Naive thymus-derived CD4-positive, alpha-beta T cell (primary cell): ENCODE data around the gene GGCX. TPM values are rescaled to one million over a fixed set of nuclear protein-coding genes. Genes with fewer than 3 reads are reported as not detected.
A peak's percentile ranks its signal among the peaks of the same experiment; 100 is the strongest.

Source experiments
- ATAC-seq: fragments of 150-1000 bp; cut with Tn5 transposase; 2 replicates; pipeline ENCODE4 v1.10.0; 2021; ENCODE audit warnings: mild to moderate bottlenecking, moderate library complexity
- CTCF ChIA-PET: fragments of 350-600 bp; sonication (Branson Sonifier 250); formaldehyde crosslinking; loops from one replicate; lab custom pipeline; 2021; ENCODE audit warnings: antibody characterized with exemption; lab: Charles Lee
- POLR2A ChIA-PET: fragments of 350-600 bp; sonication (Branson Sonifier 250); formaldehyde crosslinking; loops from one replicate; lab custom pipeline; 2021; ENCODE audit warnings: antibody characterized with exemption, inconsistent platforms; lab: Charles Lee
- DNase-seq, 9 donors: peaks; one replicate each; pipeline versions ENCODE4 v3.0.0 to v3.0.0-alpha.2; 2020 to 2022; ENCODE audit warnings: mixed read lengths in 1 of 9
- H3K27ac ChIP-seq: one replicate; pipeline ENCODE4 v1.7.0; 2013; ENCODE audit warnings: mild to moderate bottlenecking, low read depth, low read length, moderate library complexity
- H3K27me3 ChIP-seq, 2 donors: one replicate each; pipeline ENCODE4 v1.7.0; 2013; ENCODE audit warnings: low read length in 2 of 2, mild to moderate bottlenecking in 2 of 2, moderate library complexity in 2 of 2; ENCODE audit not compliant: control insufficient read depth in 2 of 2, insufficient read depth in 2 of 2
- H3K36me3 ChIP-seq, 3 experiments: 1 replicate in 2 of 3; 2 replicates in 1 of 3; pipeline ENCODE4 v1.7.0; 2013; ENCODE audit warnings: low read length in 3 of 3, mild to moderate bottlenecking in 3 of 3, moderate library complexity in 1 of 3; ENCODE audit not compliant: insufficient read depth in 3 of 3, control insufficient read depth in 2 of 3
- H3K4me1 ChIP-seq, 2 donors: one replicate each; pipeline ENCODE4 v1.7.0; 2013; ENCODE audit warnings: low read length in 2 of 2, mild to moderate bottlenecking in 2 of 2, moderate library complexity in 1 of 2; ENCODE audit not compliant: control insufficient read depth in 2 of 2, insufficient read depth in 2 of 2
- H3K4me3 ChIP-seq: 2 replicates; pipeline ENCODE4 v1.7.0; 2013; ENCODE audit warnings: mild to moderate bottlenecking, low read length
- H3K9me3 ChIP-seq, 3 experiments: 1 replicate in 2 of 3; 2 replicates in 1 of 3; pipeline ENCODE4 v1.7.0; 2013; ENCODE audit warnings: low read length in 3 of 3; ENCODE audit not compliant: control insufficient read depth in 2 of 3
- H3K27ac Mint-ChIP-seq, 9 donors: one replicate each; pipeline ENCODE4 v1.8.0; 2020 to 2022; ENCODE audit warnings: mixed read lengths in 9 of 9, mild to moderate bottlenecking in 8 of 9, moderate library complexity in 5 of 9, inconsistent platforms in 2 of 9
- H3K27me3 Mint-ChIP-seq, 5 donors: one replicate each; pipeline ENCODE4 v1.8.0; 2021 to 2022; ENCODE audit warnings: mixed read lengths in 5 of 5, mild to moderate bottlenecking in 1 of 5
- H3K36me3 Mint-ChIP-seq, 5 donors: one replicate each; pipeline ENCODE4 v1.8.0; 2020 to 2022; ENCODE audit warnings: mixed read lengths in 5 of 5, mild to moderate bottlenecking in 3 of 5, inconsistent platforms in 1 of 5
- H3K4me1 Mint-ChIP-seq, 7 donors: one replicate each; pipeline ENCODE4 v1.8.0; 2020 to 2022; ENCODE audit warnings: mixed read lengths in 7 of 7, mild to moderate bottlenecking in 3 of 7, inconsistent platforms in 1 of 7
- H3K4me3 Mint-ChIP-seq, 10 donors: one replicate each; pipeline ENCODE4 v1.8.0; 2020 to 2022; ENCODE audit warnings: mild to moderate bottlenecking in 10 of 10, mixed read lengths in 10 of 10, moderate library complexity in 6 of 10, inconsistent platforms in 2 of 10
- H3K9me3 Mint-ChIP-seq, 11 donors: one replicate each; pipeline ENCODE4 v1.8.0; 2020 to 2022; ENCODE audit warnings: mixed read lengths in 11 of 11, mild to moderate bottlenecking in 4 of 11, inconsistent platforms in 1 of 11, moderate library complexity in 1 of 11
- intact Hi-C, 2 donors: fragments of 100-400 bp; cut with micrococcal nuclease; formaldehyde crosslinking; loops; one replicate each; pipeline ENCODE4 v1.15.1; 2023
- polyA plus RNA-seq, 2 donors: library from polyadenylated mRNA; unstranded; fragments of 300-500 nt; fragmentation: Illumina TruSeq; gene quantifications; one replicate each; pipeline ENCODE4 v1.2.3, GENCODE V29; 2021
- total RNA-seq, 6 experiments: library from RNA in 5 of 6; stranded (reverse) in 5 of 6; gene quantifications; 1 replicate in 5 of 6; 2 replicates in 1 of 6; pipeline ENCODE4 v1.2.3 and lab custom pipeline; 2021 to 2026

Gene GGCX
- total and polyA plus RNA-seq, 7 experiments from 2014 or later: 11.8 to 34.2 (median 20.5) TPM

DNA sequence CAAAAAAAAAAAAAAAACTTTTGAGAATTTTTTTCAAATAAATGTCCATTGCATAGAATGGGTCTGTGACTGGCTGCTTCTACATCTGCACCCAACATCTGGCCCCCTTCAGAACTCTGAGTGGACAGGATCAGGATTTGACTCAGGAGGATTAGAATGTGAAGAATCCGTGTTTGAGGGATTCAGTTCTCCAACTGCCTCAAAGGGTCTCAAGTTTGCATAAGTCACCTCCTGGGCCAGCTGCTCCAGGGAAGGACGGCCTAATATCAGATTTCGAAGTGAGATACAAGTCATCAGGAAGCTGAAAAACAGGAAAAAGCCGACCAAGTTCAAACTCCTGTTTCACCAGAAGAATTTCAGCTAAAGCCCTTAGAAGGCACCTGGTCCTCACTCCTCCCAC lies 11.5 kb downstream of the GGCX start:
- Mint-ChIP-seq H3K27me3 (no peaks in the 10 kb centered on the region), H3K4me1 (peaks cover 0 to 10% (median 6%) of the 10 kb centered on the region in 7 donors), H3K9me3 (no peaks in the 10 kb centered on the region), H3K36me3 (peaks cover 0 to 31% (median 14%) of the 10 kb centered on the region in 5 donors), H3K27ac (peak overlapping the region in 1 of 9 donors; percentile 48), H3K4me3 (no peak overlapping the region)
- CTCF ChIA-PET: interaction anchor here (0.5 to 6.6 kb wide), 6 partner anchors 11 to 539 kb away, joined by 3 to 163 read pairs (median 18); partner anchors contain the start of genes GGCX, MAT2A and SH2D6
- intact Hi-C loops: loop anchor here in 1 of 2 donors (5.0 kb wide), 1 partner anchor 243 kb away; no protein-coding TSS in a partner anchor
- DNase-seq: no peak
- Histone ChIP-seq H3K36me3 (peaks cover 9 to 54% (median 14%) of the 10 kb centered on the region in 3 experiments), H3K4me1 (no peaks in the 10 kb centered on the region), H3K27me3 (no peaks in the 10 kb centered on the region), H3K9me3 (no peaks in the 10 kb centered on the region), H3K4me3 (no peak overlapping the region), H3K27ac (no peak overlapping the region)
- POLR2A ChIA-PET: interaction anchor here (0.9 to 5.9 kb wide), 7 partner anchors 10 to 131 kb away, joined by 3 to 70 read pairs (median 4); partner anchors contain the start of genes GGCX, MAT2A, RNF181 and SH2D6
- no peak for ATAC-seq

DNA sequence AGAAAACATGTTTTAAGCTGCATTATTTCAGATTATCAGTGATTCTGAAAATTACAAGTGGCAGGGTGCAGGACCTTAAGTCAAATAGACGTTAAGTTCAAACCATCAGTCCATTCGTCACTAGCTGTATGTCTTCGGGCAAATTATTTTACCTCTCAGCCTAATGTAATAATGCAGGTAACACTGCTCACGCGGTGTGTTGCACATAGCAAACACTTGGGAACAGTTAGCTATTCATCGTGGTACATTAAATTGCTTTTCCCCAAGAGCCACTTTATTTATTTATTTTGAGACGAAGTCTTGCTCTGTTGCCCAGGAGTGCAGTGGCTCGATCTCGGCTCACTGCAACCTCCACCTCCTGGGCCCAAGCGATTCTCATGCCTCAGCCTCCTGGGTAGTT lies 12.2 kb downstream of the GGCX start:
- peaks cover 9 to 51% (median 10%) of the 10 kb centered on the region in 3 experiments for H3K36me3 ChIP-seq
- POLR2A ChIA-PET: interaction anchor here (0.8 to 5.9 kb wide), 7 partner anchors 9 to 221 kb away, joined by 3 to 70 read pairs (median 4); partner anchors contain the start of genes MAT2A, SH2D6 and TGOLN2
- no peak overlapping the region for H3K4me3 ChIP-seq
- H3K36me3 Mint-ChIP-seq: peaks cover 4 to 28% (median 16%) of the 10 kb centered on the region in 5 donors
- ATAC-seq (no peak), DNase-seq (no peak)
- no peak overlapping the region for H3K4me3 Mint-ChIP-seq
- intact Hi-C loops: no loop called here
- no peaks in the 10 kb centered on the region for H3K9me3 ChIP-seq
- no peaks in the 10 kb centered on the region for H3K27me3 Mint-ChIP-seq
- H3K27me3 ChIP-seq: no peaks in the 10 kb centered on the region
- H3K9me3 Mint-ChIP-seq: no peaks in the 10 kb centered on the region
- no peaks in the 10 kb centered on the region for H3K4me1 ChIP-seq
- H3K4me1 Mint-ChIP-seq: peaks cover 0 to 13% (median 8%) of the 10 kb centered on the region in 7 donors
- H3K27ac ChIP-seq: no peak overlapping the region
- CTCF ChIA-PET: interaction anchor here (0.6 to 4.9 kb wide), 6 partner anchors 10 to 158 kb away, joined by 3 to 163 read pairs (median 6); partner anchors contain the start of genes GGCX, MAT2A and SH2D6
- no peak overlapping the region for H3K27ac Mint-ChIP-seq

DNA sequence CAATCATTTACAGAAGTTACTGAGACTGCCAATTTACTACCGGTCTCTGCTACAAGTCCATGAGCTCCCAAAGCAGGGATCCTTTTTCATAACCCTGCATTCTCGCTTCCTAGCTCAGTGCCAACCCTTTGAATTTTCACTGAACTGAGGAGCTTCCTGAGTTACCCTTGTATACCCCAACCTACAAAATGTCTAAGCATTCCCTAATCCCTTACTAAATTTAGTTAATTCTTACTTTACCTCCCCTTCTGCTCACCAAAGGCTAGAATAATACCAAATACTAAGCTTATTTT lies 12.7 kb downstream of the GGCX start:
- CTCF ChIA-PET: interaction anchor here (0.9 to 4.9 kb wide), 4 partner anchors 111 to 157 kb away, joined by 3 to 163 read pairs (median 6); partner anchors contain the start of gene SH2D6
- Histone ChIP-seq H3K4me3 (no peak overlapping the region), H3K36me3 (peaks cover 9 to 53% (median 10%) of the 10 kb centered on the region in 3 experiments), H3K27me3 (no peaks in the 10 kb centered on the region), H3K9me3 (no peaks in the 10 kb centered on the region), H3K27ac (no peak overlapping the region), H3K4me1 (no peaks in the 10 kb centered on the region)
- POLR2A ChIA-PET: interaction anchor here (0.8 to 5.9 kb wide), 4 partner anchors 8 to 221 kb away, joined by 3 to 70 read pairs (median 4); partner anchors contain the start of genes MAT2A and TGOLN2
- DNase-seq (no peak), ATAC-seq (no peak)
- peaks cover 0 to 18% (median 8%) of the 10 kb centered on the region in 7 donors for H3K4me1 Mint-ChIP-seq
- H3K36me3 Mint-ChIP-seq: peaks cover 5 to 28% (median 18%) of the 10 kb centered on the region in 5 donors
- peak overlapping the region in 1 of 9 donors; percentile 15 for H3K27ac Mint-ChIP-seq
- no peaks in the 10 kb centered on the region for H3K27me3 Mint-ChIP-seq
- no peaks in the 10 kb centered on the region for H3K9me3 Mint-ChIP-seq
- intact Hi-C loops: no loop called here
- H3K4me3 Mint-ChIP-seq: no peak overlapping the region

DNA sequence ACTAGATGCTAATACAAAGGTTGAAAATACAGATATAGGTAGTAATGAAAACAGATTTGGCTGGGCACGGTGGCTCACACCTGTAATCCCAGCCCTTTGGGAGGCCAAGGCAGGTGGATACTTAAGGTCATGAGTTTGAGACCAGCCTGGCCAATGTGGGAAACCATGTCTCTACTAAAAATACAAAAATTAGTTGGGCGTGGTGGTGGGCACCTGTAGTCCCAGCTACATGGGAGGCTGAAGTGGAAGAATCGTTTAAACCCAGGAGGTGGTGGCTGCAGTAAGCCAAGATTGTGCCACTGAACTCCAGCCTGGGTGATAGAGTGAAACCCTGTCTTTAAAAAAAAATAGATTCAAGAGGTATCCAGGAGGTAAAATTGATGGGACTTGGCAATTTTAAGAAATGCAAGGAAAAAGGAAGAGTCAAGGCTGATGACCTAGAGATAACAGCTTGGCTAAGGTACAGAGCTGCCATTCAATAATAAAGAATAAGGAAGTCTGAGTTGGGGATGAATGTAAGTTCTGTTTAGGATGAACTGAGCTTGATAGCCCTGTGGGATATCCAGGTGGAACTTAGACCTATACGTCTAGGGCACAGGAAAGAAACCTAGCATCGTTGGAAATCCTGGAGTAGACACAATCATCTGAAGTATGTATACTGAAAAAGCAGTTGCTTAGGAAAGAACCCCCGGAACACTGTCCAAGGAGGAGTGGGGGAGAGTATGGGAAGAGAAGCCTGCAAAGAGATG lies 13.3 kb downstream of the GGCX start:
- Histone ChIP-seq H3K36me3 (peaks cover 9 to 54% (median 12%) of the 10 kb centered on the region in 3 experiments), H3K9me3 (no peaks in the 10 kb centered on the region), H3K4me3 (no peak overlapping the region), H3K27ac (no peak overlapping the region), H3K4me1 (no peaks in the 10 kb centered on the region), H3K27me3 (no peaks in the 10 kb centered on the region)
- H3K27ac Mint-ChIP-seq: peak overlapping the region in 6 of 9 donors; percentile 1 to 45 (median 25)
- no peak for DNase-seq
- H3K27me3 Mint-ChIP-seq: no peaks in the 10 kb centered on the region
- peaks cover 0 to 21% (median 12%) of the 10 kb centered on the region in 7 donors for H3K4me1 Mint-ChIP-seq
- no peak overlapping the region for H3K4me3 Mint-ChIP-seq
- H3K36me3 Mint-ChIP-seq: peaks cover 8 to 32% (median 21%) of the 10 kb centered on the region in 5 donors
- no peak for ATAC-seq
- CTCF ChIA-PET: interaction anchor here (0.9 to 4.9 kb wide), 3 partner anchors 110 to 157 kb away, joined by 3 to 163 read pairs (median 7); partner anchors contain the start of gene SH2D6
- POLR2A ChIA-PET: interaction anchor here (1.0 to 5.9 kb wide), 2 partner anchors 8 to 137 kb away, joined by 3 to 70 read pairs; partner anchors contain the start of gene MAT2A
- intact Hi-C loops: no loop called here
- no peaks in the 10 kb centered on the region for H3K9me3 Mint-ChIP-seq

DNA sequence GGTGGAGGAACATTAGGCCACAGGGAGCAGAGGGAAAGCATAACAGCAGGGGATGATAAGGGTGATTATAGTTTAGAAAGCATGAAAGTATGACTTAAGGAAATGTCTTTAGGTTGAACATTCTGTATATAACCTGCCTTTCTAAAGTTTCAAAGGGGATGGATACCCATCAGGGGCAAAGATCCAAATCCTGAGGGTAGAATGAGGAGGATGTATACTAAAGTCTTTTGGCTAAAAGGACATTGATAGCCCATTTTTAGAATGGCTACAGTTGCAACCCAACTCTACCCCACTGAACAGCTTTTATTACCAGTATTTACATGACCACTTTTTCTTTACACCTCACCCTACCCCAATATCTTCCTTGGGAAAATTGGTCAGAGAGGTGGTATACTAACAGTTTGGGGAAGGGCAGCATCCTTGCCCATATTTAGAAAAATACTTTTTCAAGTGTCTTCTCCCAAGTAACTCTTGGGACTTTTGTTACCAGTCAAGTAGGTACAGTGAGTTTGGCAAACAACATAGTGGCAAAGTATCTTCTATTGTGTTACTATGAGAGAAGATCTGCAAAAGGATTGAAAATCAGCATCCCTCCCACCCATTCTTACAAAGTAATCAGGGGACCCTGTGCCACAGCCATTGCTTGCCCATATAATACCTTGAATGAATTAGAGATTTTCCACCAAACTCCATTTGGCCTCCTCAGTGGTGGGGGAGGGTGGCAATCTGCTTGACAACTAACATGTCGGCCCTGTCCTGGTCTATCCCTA lies 14.0 kb downstream of the GGCX start:
- Histone ChIP-seq H3K4me3 (no peak overlapping the region), H3K36me3 (peaks cover 13 to 56% (median 16%) of the 10 kb centered on the region in 3 experiments), H3K4me1 (no peaks in the 10 kb centered on the region), H3K27me3 (no peaks in the 10 kb centered on the region), H3K27ac (no peak overlapping the region), H3K9me3 (no peaks in the 10 kb centered on the region)
- POLR2A ChIA-PET: interaction anchor here (2.1 to 5.9 kb wide), 2 partner anchors 7 to 128 kb away, joined by 6 to 70 read pairs; partner anchors contain the start of genes MAT2A and SH2D6
- ATAC-seq (no peak), DNase-seq (no peak)
- Mint-ChIP-seq H3K27ac (peak overlapping the region in 7 of 9 donors; percentile 1 to 82 (median 59)), H3K4me3 (no peak overlapping the region), H3K36me3 (peaks cover 15 to 39% (median 29%) of the 10 kb centered on the region in 5 donors), H3K27me3 (no peaks in the 10 kb centered on the region), H3K9me3 (no peaks in the 10 kb centered on the region), H3K4me1 (peaks cover 2 to 26% (median 16%) of the 10 kb centered on the region in 7 donors)
- CTCF ChIA-PET: no interaction called here
- intact Hi-C loops: no loop called here

DNA sequence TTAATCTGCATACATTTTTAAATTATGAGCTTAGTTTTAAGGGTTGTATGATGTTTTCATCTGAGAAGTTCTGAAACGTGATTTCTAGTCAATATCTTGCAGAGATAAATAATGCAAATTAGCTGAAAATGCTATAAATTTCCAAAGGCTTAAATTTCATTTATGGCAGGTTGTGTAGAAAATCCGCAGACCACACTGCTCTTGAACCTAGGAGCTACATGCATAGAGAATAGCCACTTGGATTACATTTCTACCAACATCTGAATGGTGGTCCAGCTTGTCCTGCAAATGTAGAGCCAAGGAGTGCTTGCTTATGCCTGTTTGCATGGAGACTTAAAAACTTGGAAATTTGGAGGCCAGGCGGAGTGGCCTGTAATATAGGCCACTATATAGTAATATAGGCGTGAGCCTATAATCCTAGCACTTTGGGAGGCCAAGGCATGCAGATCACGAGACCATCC lies 15.5 kb downstream of the GGCX start:
- peaks cover 21 to 38% (median 32%) of the 10 kb centered on the region in 5 donors for H3K36me3 Mint-ChIP-seq
- Histone ChIP-seq H3K27ac (no peak overlapping the region), H3K4me1 (peaks cover 6 to 7% of the 10 kb centered on the region in 2 donors), H3K9me3 (no peaks in the 10 kb centered on the region), H3K36me3 (peaks cover 19 to 58% (median 25%) of the 10 kb centered on the region in 3 experiments), H3K4me3 (no peak overlapping the region), H3K27me3 (no peaks in the 10 kb centered on the region)
- no peak overlapping the region for H3K27ac Mint-ChIP-seq
- H3K4me1 Mint-ChIP-seq: peaks cover 3 to 37% (median 25%) of the 10 kb centered on the region in 7 donors
- ChIA-PET CTCF (interaction anchor here (1.0 to 1.5 kb wide), 2 partner anchors 126 to 152 kb away, joined by 3 to 4 read pairs; no protein-coding TSS in a partner anchor), POLR2A (interaction anchor here (0.9 to 2.1 kb wide), 5 partner anchors 11 to 127 kb away, joined by 3 to 6 read pairs (median 4); partner anchors contain the start of gene SH2D6)
- no peak for ATAC-seq
- H3K27me3 Mint-ChIP-seq: no peaks in the 10 kb centered on the region
- H3K9me3 Mint-ChIP-seq: no peaks in the 10 kb centered on the region
- H3K4me3 Mint-ChIP-seq: no peak overlapping the region
- DNase-seq: no peak
- intact Hi-C loops: no loop called here
